ENCODE results near the gene NBPF1.
"Not testable (repeated sequence)": the region's sequence is repeated elsewhere in the genome, so short reads cannot be mapped to it uniquely, and the experiment has no call there.

Gene NBPF1

DNA sequence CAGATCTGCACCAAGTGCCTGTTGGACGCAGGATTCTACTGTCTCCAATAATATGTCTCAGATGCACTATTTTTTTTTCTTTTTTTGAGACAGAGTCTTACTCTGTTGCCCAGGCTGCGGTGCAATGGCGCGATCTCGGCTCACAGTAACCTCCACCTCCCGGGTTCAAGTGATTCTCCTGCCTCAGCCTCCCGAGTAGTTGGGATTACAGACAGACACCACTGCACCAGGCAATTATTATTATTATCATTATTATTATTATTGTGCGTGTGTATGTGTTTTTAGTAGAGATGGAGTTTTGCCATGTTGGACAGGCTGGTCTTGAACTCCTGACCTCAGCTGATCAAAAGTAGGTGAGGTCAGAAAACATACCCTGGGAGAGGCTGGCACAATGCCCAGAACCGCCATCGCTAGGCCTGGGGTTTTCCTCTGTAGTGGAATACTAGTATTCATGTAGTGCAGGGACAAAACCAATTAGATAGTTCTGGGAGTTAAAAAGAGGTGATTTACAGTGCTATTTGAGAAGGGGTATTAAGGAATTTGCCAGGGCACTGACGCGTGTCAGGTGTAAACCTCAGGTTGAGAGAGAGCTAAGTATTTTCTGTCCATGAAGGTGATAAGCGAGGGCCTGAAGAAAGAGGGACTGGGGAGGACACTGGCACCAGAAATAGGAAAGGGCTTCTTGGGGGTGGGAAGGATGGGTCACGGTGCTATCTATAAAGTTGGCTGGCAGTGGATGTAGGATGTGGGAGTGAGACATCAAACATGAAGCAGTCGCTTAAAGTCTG, 100.5 kb downstream of the NBPF1 start:
- DNase-seq (ENCODE audit: low spot score): not testable (repeated sequence)

Measured in cerebellar cortex (tissue), 1 donor.